BE2C (cell line): ENCODE results near the gene KRT76.

ENCODE experiments used
- DNase-seq: peaks from one replicate; pipeline ENCODE4 v3.0.0-alpha.2; 2020
- H3K27me3 ChIP-seq: fragments of 250-450 bp; sonication (Bioruptor Pico); 2 replicates; pipeline ENCODE4 v1.5.1; 2020; ENCODE audit warnings: mild to moderate bottlenecking
- H3K36me3 ChIP-seq: fragments of 250-450 bp; sonication (Bioruptor Pico); 2 replicates; pipeline ENCODE4 v1.5.1; 2020; ENCODE audit warnings: mild to moderate bottlenecking
- H3K4me1 ChIP-seq: fragments of 250-450 bp; sonication (Bioruptor Pico); 2 replicates; pipeline ENCODE4 v1.5.1; 2020
- H3K4me3 ChIP-seq: 2 replicates; pipeline ENCODE4 v1.5.1; 2011; ENCODE audit warnings: low read depth, low read length
- H3K9me3 ChIP-seq: fragments of 250-450 bp; sonication (Bioruptor Pico); 2 replicates; pipeline ENCODE4 v1.5.1; 2020
- CTCF ChIP-seq: IDR thresholded peaks from 2 replicates; pipeline ENCODE4 v1.5.1; 2012; ENCODE audit warnings: mild to moderate bottlenecking, low read depth, low read length

KRT76 gene

GRCh38 chr12:52774629-52775250 is 2.4 kb downstream of the KRT76 start:
- no peak for DNase-seq
- H3K4me1 ChIP-seq: no peaks in the 10 kb centered on the region
- no peaks in the 10 kb centered on the region for H3K36me3 ChIP-seq
- peaks cover 9% of the 10 kb centered on the region; the same call in 1 of the 2 replicates for H3K27me3 ChIP-seq
- H3K9me3 ChIP-seq: no peaks in the 10 kb centered on the region
- no peak overlapping the region for H3K4me3 ChIP-seq
- no peak for TF ChIP-seq CTCF

GRCh38 chr12:52772772-52773171 is 4.4 kb downstream of the KRT76 start:
- Histone ChIP-seq H3K4me1 (no peaks in the 10 kb centered on the region), H3K9me3 (no peaks in the 10 kb centered on the region), H3K27me3 (peaks cover 9% of the 10 kb centered on the region; the same call in 1 of the 2 replicates), H3K36me3 (no peaks in the 10 kb centered on the region), H3K4me3 (no peak overlapping the region)
- DNase-seq: no peak
- TF ChIP-seq CTCF: no peak

- Histone ChIP-seq H3K4me3 (no peak overlapping the region), H3K4me1 (no peaks in the 10 kb centered on the region), H3K27me3 (peaks cover 9% of the 10 kb centered on the region; the same call in 1 of the 2 replicates), H3K9me3 (no peaks in the 10 kb centered on the region), H3K36me3 (no peaks in the 10 kb centered on the region)
- no peak for DNase-seq
- no peak for TF ChIP-seq CTCF
Measured at GRCh38 chr12:52772188-52772587, 5.0 kb downstream of the KRT76 start.

- Histone ChIP-seq H3K9me3 (no peaks in the 10 kb centered on the region), H3K4me3 (no peak overlapping the region), H3K4me1 (no peaks in the 10 kb centered on the region), H3K27me3 (peaks cover 9% of the 10 kb centered on the region; the same call in 1 of the 2 replicates), H3K36me3 (no peaks in the 10 kb centered on the region)
- TF ChIP-seq CTCF: no peak
- no peak for DNase-seq
Measured at GRCh38 chr12:52771505-52771904, 5.6 kb downstream of the KRT76 start.

GRCh38 chr12:52771088-52771487 is 6.1 kb downstream of the KRT76 start:
- Histone ChIP-seq H3K27me3 (peaks cover 9% of the 10 kb centered on the region; the same call in 1 of the 2 replicates), H3K4me1 (no peaks in the 10 kb centered on the region)
- no peak for TF ChIP-seq CTCF

GRCh38 chr12:52769946-52770345 is 7.2 kb downstream of the KRT76 start:
- Histone ChIP-seq H3K27me3 (peaks cover 7% of the 10 kb centered on the region; the same call in 1 of the 2 replicates), H3K9me3 (no peaks in the 10 kb centered on the region), H3K4me3 (no peak overlapping the region), H3K36me3 (no peaks in the 10 kb centered on the region), H3K4me1 (no peaks in the 10 kb centered on the region)
- DNase-seq: no peak
- TF ChIP-seq CTCF: no peak

More at GRCh38 chr12:52771088-52771487, 6.1 kb downstream of the KRT76 start:
- no peaks in the 10 kb centered on the region for H3K9me3 ChIP-seq
- H3K36me3 ChIP-seq: no peaks in the 10 kb centered on the region
- H3K4me3 ChIP-seq: no peak overlapping the region
- DNase-seq: no peak
